Right lobe of liver (tissue), 4 donors: ENCODE data around the gene UGT8.
"Not testable (repeated sequence)": the region's sequence is repeated elsewhere in the genome, so short reads cannot be mapped to it uniquely, and the experiment has no call there.

Experiments
- POLR2A ChIP-seq: fragments of 450-650 bp; IDR thresholded peaks from one replicate; pipeline ENCODE4 v1.6.1; 2017; ENCODE audit warnings: antibody characterized with exemption, mild to moderate bottlenecking
- TF ChIP-seq, protein P1 (sequence below), 4 donors: fragments of 200-600 bp in 3 of 4; fragments of 450-650 bp in 1 of 4; IDR thresholded peaks; one replicate each; pipeline versions ENCODE4 v1.5.1 to v1.8.0; 2016 to 2022; ENCODE audit warnings: antibody characterized with exemption in 4 of 4, mild to moderate bottlenecking in 2 of 4
- donor health status: DM: no; HTN: no; CAD: no.
- donor health status: DM: no; HTN: no; CAD: no.
- donor health status: DM: no; HTN: yes; CAD: no.

DNA sequence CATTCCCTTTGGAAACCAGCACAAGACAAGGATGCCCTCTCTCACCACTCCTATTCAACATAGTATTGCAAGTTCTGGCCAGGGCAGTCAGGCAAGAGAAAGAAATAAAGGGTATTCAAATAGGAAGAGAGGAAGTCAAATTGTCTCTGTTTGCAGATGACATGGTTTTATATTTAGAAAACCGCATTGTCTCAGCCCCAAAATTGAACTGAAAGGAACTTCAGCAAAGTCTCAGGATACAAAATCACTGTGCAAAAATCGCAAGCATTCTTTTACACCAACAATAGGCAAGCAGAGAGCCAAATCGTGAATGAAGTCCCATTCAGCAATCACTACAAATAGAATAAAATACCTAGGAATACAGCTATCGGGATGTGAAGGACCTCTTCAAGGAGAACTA, 72.1 kb downstream of the UGT8 start:
- TF ChIP-seq, protein P1, sequence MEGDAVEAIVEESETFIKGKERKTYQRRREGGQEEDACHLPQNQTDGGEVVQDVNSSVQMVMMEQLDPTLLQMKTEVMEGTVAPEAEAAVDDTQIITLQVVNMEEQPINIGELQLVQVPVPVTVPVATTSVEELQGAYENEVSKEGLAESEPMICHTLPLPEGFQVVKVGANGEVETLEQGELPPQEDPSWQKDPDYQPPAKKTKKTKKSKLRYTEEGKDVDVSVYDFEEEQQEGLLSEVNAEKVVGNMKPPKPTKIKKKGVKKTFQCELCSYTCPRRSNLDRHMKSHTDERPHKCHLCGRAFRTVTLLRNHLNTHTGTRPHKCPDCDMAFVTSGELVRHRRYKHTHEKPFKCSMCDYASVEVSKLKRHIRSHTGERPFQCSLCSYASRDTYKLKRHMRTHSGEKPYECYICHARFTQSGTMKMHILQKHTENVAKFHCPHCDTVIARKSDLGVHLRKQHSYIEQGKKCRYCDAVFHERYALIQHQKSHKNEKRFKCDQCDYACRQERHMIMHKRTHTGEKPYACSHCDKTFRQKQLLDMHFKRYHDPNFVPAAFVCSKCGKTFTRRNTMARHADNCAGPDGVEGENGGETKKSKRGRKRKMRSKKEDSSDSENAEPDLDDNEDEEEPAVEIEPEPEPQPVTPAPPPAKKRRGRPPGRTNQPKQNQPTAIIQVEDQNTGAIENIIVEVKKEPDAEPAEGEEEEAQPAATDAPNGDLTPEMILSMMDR (IDR thresholded peaks at IDR 0.05), result not testable (repeated sequence)
- TF ChIP-seq POLR2A, result not testable (repeated sequence)
